Mesendoderm (in vitro differentiated cells): ENCODE data around the gene CTXN1.
A peak's percentile ranks its signal among the peaks of the same experiment; 100 is the strongest.

Experiments used
- DNase-seq: peaks from one replicate; pipeline ENCODE4 v3.0.0; 2013
- H2AK5ac ChIP-seq: 2 replicates; pipeline ENCODE4 v1.6.1; 2013; ENCODE audit warnings: low read length, inconsistent platforms
- H2BK120ac ChIP-seq: 2 replicates; pipeline ENCODE4 v1.6.1; 2013; ENCODE audit warnings: low read depth, mild to moderate bottlenecking, low read length, moderate library complexity, mixed read lengths
- H2BK15ac ChIP-seq: replicated peaks from 2 replicates; pipeline ENCODE4 v1.6.1; 2013; ENCODE audit warnings: low read depth, mild to moderate bottlenecking, moderate library complexity
- H2BK5ac ChIP-seq: 2 replicates; pipeline ENCODE4 v1.6.1; 2013; ENCODE audit warnings: low read length, inconsistent platforms
- H3K18ac ChIP-seq: 2 replicates; pipeline ENCODE4 v1.6.1; 2013; ENCODE audit warnings: mild to moderate bottlenecking, low read length, mixed read lengths
- H3K23ac ChIP-seq: one replicate; pipeline ENCODE4 v1.6.1; 2013; ENCODE audit warnings: low read length
- H3K27ac ChIP-seq: 2 replicates; pipeline ENCODE4 v1.5.1; 2013; ENCODE audit warnings: low read depth, mild to moderate bottlenecking, inconsistent platforms, low read length, moderate library complexity
- H3K27me3 ChIP-seq: 2 replicates; pipeline ENCODE4 v1.6.1; 2013; ENCODE audit warnings: low read length, control low read depth, mild to moderate bottlenecking, inconsistent platforms; ENCODE audit not compliant: insufficient read depth, poor library complexity
- H3K36me3 ChIP-seq: 2 replicates; pipeline ENCODE4 v1.6.1; 2013; ENCODE audit warnings: low read length, inconsistent platforms; ENCODE audit not compliant: control insufficient read depth, insufficient read depth
- H3K4ac ChIP-seq: one replicate; pipeline ENCODE4 v1.6.1; 2013; ENCODE audit warnings: low read depth, mild to moderate bottlenecking, low read length, moderate library complexity
- H3K4me1 ChIP-seq: 2 replicates; pipeline ENCODE4 v1.6.1; 2013; ENCODE audit warnings: low read depth, low read length, inconsistent platforms; ENCODE audit not compliant: control insufficient read depth
- H3K4me2 ChIP-seq: 2 replicates; pipeline ENCODE4 v1.6.1; 2013; ENCODE audit warnings: low read length
- H3K4me3 ChIP-seq: 2 replicates; pipeline ENCODE4 v1.5.1; 2013; ENCODE audit warnings: mild to moderate bottlenecking, low read length
- H3K56ac ChIP-seq: one replicate; pipeline ENCODE4 v1.6.1; 2013; ENCODE audit warnings: low read length
- H3K79me1 ChIP-seq: 2 replicates; pipeline ENCODE4 v1.6.1; 2013; ENCODE audit warnings: low read length, inconsistent platforms
- H3K79me2 ChIP-seq: 2 replicates; pipeline ENCODE4 v1.6.1; 2013; ENCODE audit warnings: mild to moderate bottlenecking, low read length; ENCODE audit not compliant: control insufficient read depth, insufficient read depth
- H3K9ac ChIP-seq: 2 replicates; pipeline ENCODE4 v1.6.1; 2013; ENCODE audit warnings: low read length, inconsistent platforms
- H4K5ac ChIP-seq: one replicate; pipeline ENCODE4 v1.6.1; 2013; ENCODE audit warnings: low read length
- H4K8ac ChIP-seq: one replicate; pipeline ENCODE4 v1.6.1; 2013; ENCODE audit warnings: low read depth, mild to moderate bottlenecking, control low read depth, low read length, moderate library complexity
- WGBS: extraction: QIAGEN DNeasy Blood & Tissue Kit; methylation state at CpG from one replicate; pipeline ENCODE4 v1.1.7; 2013; ENCODE audit warnings: low lambda C conversion rate, missing lambda C conversion rate; ENCODE audit not compliant: insufficient coverage; ENCODE audit errors: extremely low coverage; 5-methylcytosine and 5-hydroxymethylcytosine counted together

The CTXN1 gene

DNA sequence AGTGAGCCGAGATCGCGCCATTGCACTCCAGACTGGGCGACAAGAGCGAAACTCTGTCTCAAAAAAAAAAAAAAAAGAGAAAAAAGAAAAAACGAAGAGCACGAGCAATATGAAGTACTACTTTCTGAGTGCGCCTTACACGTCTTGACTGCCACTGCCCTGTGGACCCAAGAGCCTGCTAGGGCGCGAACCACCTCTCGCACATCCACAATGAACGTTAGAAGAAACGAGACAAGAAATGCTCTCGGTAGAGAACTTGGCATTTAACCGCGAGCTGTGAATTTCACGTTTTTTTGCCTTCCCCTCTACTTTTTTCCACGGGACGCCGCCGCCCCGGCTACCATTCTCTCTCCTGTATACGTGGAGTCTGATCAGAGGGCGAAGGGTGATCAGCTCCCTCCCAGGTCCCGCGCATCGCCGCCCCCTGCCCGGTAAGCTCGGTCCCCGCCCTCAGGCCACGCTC, 17.1 kb upstream of the CTXN1 start:
- H2BK120ac ChIP-seq = no peak overlapping the region
- peaks cover 15% of the 10 kb centered on the region for H3K79me2 ChIP-seq
- WGBS = no CpG with 5 or more reads among the region's 33 CpGs
- H3K27ac ChIP-seq = peak overlapping the region; percentile 46
- peaks cover 6% of the 10 kb centered on the region for H3K79me1 ChIP-seq
- no peak overlapping the region for H4K5ac ChIP-seq
- H2BK15ac ChIP-seq = no peak overlapping the region
- H2AK5ac ChIP-seq = no peak overlapping the region
- peak overlapping the region; percentile 85 for H3K4ac ChIP-seq
- H2BK5ac ChIP-seq = no peak overlapping the region
- DNase-seq = peak; percentile 28
- peaks cover 6% of the 10 kb centered on the region for H3K36me3 ChIP-seq
- no peaks in the 10 kb centered on the region for H3K4me1 ChIP-seq
- peak overlapping the region; percentile 67 for H3K4me2 ChIP-seq
- peak overlapping the region; percentile 15 for H3K23ac ChIP-seq
- no peaks in the 10 kb centered on the region for H3K27me3 ChIP-seq
- H3K9ac ChIP-seq = peak overlapping the region; percentile 92
- H3K4me3 ChIP-seq = peak overlapping the region; percentile 84
- H4K8ac ChIP-seq = no peak overlapping the region
- H3K56ac ChIP-seq = peak overlapping the region; percentile 97
- H3K18ac ChIP-seq = peak overlapping the region; percentile 11

- H3K4me1 ChIP-seq = no peaks in the 10 kb centered on the region
- H3K23ac ChIP-seq = no peak overlapping the region
- no peak overlapping the region for H2BK120ac ChIP-seq
- peaks cover 15% of the 10 kb centered on the region for H3K79me2 ChIP-seq
- H3K4me3 ChIP-seq = no peak overlapping the region
- H2AK5ac ChIP-seq = no peak overlapping the region
- WGBS = no CpG with 5 or more reads among the region's 19 CpGs
- H3K27me3 ChIP-seq = no peaks in the 10 kb centered on the region
- H3K56ac ChIP-seq = no peak overlapping the region
- peaks cover 6% of the 10 kb centered on the region for H3K36me3 ChIP-seq
- peaks cover 6% of the 10 kb centered on the region for H3K79me1 ChIP-seq
- DNase-seq = peak; percentile 29
- no peak overlapping the region for H4K5ac ChIP-seq
- no peak overlapping the region for H2BK15ac ChIP-seq
- H4K8ac ChIP-seq = no peak overlapping the region
- no peak overlapping the region for H3K4ac ChIP-seq
- no peak overlapping the region for H2BK5ac ChIP-seq
- no peak overlapping the region for H3K9ac ChIP-seq
- H3K4me2 ChIP-seq = no peak overlapping the region
- no peak overlapping the region for H3K18ac ChIP-seq
- H3K27ac ChIP-seq = no peak overlapping the region
Observed at GRCh38 chr19:7941895-7942596, 16.1 kb upstream of the CTXN1 start.

DNA sequence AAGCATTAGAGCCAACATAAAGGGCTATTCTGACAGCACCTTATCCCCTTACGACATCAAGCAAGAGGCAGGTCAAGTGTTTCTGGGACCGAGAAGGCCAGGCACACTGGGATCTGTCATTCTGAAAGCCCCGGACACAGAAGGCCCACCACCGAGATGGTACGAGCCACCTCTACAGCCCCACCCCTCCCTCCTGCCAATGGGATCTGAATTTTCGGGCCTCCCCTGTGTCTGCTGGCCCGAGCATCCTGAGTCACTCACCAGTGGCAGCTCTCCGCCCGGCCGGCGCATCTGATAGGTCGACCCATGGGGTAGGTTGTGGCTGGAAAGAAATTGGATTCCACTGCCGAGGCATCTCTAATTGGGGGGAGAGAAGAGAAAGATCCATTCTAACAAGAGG, 14.9 kb upstream of the CTXN1 start:
- Histone ChIP-seq H3K23ac (no peak overlapping the region), H2BK5ac (no peak overlapping the region), H3K79me1 (peaks cover 6% of the 10 kb centered on the region), H3K9ac (no peak overlapping the region), H2BK15ac (no peak overlapping the region), H3K18ac (no peak overlapping the region), H3K4me3 (no peak overlapping the region), H4K5ac (no peak overlapping the region), H3K79me2 (peaks cover 15% of the 10 kb centered on the region), H3K27me3 (no peaks in the 10 kb centered on the region), H3K56ac (no peak overlapping the region), H3K4me2 (no peak overlapping the region), H2BK120ac (no peak overlapping the region), H3K4me1 (no peaks in the 10 kb centered on the region), H3K4ac (no peak overlapping the region), H4K8ac (no peak overlapping the region), H2AK5ac (no peak overlapping the region), H3K27ac (no peak overlapping the region), H3K36me3 (peaks cover 6% of the 10 kb centered on the region)
- no peak for DNase-seq
- WGBS = no CpG with 5 or more reads among the region's 13 CpGs

- Histone ChIP-seq H3K56ac (no peak overlapping the region), H3K4me2 (no peak overlapping the region), H4K5ac (no peak overlapping the region), H3K23ac (no peak overlapping the region), H3K27me3 (no peaks in the 10 kb centered on the region), H2BK15ac (no peak overlapping the region), H2BK5ac (no peak overlapping the region), H3K9ac (no peak overlapping the region), H3K36me3 (peaks cover 13% of the 10 kb centered on the region), H2AK5ac (no peak overlapping the region), H3K4ac (no peak overlapping the region), H2BK120ac (no peak overlapping the region), H3K27ac (no peak overlapping the region), H3K79me2 (no peaks in the 10 kb centered on the region), H3K4me3 (no peak overlapping the region), H4K8ac (no peak overlapping the region), H3K79me1 (no peaks in the 10 kb centered on the region), H3K4me1 (no peaks in the 10 kb centered on the region), H3K18ac (no peak overlapping the region)
- no peak for DNase-seq
- no CpG with 5 or more reads among the region's 21 CpGs for WGBS
Observed at GRCh38 chr19:7934766-7935165, 8.8 kb upstream of the CTXN1 start.

DNA sequence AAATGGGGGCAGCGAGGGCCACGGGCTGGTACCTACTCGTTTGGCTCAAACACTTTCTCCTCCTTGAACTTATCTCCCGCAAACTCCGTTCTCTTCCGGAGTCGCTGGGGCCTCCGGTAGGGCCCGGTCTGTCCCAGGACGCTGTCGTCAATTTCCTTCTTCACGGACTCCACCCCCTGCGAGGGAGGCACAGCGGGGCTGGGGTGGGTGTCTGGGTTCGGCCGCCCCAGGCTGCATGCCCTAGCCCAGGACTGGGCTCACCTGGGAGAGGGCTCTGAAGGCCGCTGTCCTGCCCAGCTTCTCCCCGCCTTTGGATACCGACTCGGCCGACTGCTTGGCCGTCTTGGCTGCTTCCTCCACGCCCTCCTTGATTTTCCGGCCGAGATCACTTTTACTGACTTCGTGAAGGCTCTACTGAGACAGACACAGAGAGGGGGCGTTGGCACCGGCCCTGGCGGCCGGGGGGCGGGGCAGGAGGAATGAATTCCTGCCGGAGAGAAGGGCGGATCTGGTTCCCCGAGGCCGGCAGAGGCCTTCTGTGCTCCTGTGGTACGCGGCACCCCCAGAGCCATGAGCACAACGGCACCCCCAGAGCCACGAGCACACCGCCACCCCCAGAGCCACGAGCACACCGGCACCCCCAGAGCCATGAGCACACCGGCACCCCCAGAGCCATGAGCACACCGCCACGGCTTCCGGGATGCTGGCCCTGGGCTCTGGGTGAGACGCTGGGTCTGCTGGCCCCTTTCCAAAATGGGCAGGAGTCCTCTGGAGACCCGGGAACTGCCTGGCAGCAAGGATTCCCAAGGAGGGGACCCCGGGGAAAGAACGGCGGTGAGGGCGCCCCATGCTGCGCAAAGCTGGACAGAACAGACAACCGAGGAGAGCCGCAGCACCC, 8.1 kb upstream of the CTXN1 start:
- H2BK120ac ChIP-seq = no peak overlapping the region
- H3K56ac ChIP-seq = no peak overlapping the region
- H3K79me2 ChIP-seq = no peaks in the 10 kb centered on the region
- H2BK15ac ChIP-seq = no peak overlapping the region
- H3K4me2 ChIP-seq = no peak overlapping the region
- H3K9ac ChIP-seq = no peak overlapping the region
- peaks cover 13% of the 10 kb centered on the region for H3K36me3 ChIP-seq
- no peak for DNase-seq
- no peak overlapping the region for H4K5ac ChIP-seq
- H2AK5ac ChIP-seq = no peak overlapping the region
- no CpG with 5 or more reads among the region's 55 CpGs for whole genome bisulfite sequencing
- H3K4me3 ChIP-seq = no peak overlapping the region
- no peaks in the 10 kb centered on the region for H3K27me3 ChIP-seq
- H4K8ac ChIP-seq = no peak overlapping the region
- no peak overlapping the region for H3K27ac ChIP-seq
- no peak overlapping the region for H3K23ac ChIP-seq
- no peaks in the 10 kb centered on the region for H3K4me1 ChIP-seq
- no peaks in the 10 kb centered on the region for H3K79me1 ChIP-seq
- no peak overlapping the region for H3K4ac ChIP-seq
- H2BK5ac ChIP-seq = no peak overlapping the region
- no peak overlapping the region for H3K18ac ChIP-seq
